DMS53 (cell line): ENCODE data around the gene CBARP.
"Not testable (repeated sequence)": the region's sequence is repeated elsewhere in the genome, so short reads cannot be mapped to it uniquely, and the experiment has no call there.

ENCODE experiments used
- DNase-seq: peaks from one replicate; lab custom pipeline; 2025; lab: John Stamatoyannopoulos, UW

The CBARP gene

DNA sequence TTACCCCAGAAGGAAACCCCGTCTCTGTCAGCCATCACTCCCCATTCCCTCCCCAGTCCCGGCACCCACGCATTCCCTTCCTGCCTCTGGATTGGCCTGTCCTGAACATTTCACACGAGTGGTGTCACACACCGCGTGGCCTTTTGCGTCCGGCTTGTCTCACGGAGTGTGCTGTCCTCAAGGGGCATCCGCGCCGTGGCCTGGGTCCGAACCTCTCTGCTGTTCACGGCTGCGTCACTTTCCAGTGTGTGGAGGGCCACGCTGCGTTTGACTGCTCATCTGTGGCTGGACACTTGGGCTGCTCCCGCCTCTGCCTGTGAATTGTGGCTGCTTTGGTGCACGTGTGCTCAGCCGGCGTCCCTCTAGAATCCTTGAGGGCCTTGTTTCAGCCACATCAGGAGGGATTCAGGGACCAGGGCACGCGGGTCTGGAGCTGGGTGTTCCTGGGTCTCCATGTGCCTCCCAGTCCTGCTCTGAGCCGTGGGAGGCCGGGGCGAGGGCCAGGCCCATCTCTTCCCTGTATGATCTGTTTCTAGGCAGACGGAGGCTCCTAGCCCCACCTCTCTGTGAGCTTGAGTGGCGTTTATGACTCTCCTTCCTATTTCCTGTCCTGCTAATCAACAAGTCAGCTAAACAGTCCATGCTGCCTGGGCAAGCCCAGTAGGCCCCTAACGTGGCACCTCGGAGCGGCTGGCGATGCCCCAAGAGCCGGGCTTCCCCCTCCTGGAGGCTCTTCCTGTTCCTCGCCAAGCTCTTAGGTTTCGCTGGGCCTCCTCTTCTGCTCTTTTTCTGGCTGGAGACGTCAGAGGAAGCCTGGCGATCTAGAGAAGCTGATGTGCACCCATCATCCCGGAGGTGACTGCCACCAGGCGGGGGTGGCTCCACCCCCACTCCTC is 24.2 kb downstream of the CBARP start:
- DNase-seq = no peak

DNA sequence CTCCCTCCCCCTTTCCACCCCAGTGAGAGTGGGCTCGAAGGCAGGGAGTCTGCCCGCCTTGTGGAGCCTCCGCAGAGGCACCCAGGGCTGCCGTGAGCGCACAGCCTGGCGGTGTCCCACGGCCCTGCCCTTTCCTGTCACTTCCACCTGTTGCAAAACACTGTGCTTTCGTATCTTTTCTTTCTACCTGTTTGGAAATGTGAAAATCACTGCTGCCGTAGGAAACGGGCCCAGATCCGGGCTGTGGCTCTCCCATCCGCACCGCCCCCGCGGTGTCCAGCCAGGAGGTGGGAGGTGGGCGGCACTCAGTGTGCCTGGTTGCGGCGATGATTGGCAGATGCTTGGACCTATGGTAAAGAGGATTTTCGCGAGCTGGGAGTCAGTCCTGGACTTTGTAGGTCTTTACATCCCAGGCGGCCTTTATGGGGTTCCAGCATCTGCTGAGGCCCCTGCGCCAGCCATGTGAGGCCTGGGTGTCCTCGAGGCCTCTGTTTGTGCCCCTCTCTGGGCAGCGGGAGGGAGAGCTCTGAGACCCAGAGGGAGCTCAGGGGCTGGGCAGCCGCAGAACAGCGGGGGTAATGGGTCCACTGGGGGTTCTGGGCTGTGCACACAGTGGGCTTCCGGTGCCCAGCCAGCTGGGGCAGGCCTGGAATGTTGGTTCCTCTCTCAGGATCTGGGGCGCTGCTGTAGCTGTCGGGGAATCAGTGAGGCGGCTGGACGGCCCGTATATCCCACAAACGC is 26.1 kb downstream of the CBARP start:
- DNase-seq = no peak

DNA sequence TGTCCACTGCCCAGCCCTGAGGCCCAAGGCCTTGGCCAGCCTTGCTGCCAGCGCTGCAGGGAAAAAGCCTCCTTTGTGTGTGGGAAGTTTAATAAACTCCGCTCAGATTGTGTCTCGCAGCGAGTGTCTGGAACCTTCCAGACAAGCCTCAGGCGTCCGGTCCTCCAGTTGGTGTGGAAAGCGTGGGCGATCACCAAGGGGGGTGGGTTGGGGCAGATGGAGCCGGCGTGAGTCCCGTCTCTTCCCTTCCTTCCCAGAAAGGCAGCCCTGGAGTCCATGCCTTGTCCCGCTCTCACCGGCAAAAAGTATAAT is 27.6 kb downstream of the CBARP start:
- no peak for DNase-seq

DNA sequence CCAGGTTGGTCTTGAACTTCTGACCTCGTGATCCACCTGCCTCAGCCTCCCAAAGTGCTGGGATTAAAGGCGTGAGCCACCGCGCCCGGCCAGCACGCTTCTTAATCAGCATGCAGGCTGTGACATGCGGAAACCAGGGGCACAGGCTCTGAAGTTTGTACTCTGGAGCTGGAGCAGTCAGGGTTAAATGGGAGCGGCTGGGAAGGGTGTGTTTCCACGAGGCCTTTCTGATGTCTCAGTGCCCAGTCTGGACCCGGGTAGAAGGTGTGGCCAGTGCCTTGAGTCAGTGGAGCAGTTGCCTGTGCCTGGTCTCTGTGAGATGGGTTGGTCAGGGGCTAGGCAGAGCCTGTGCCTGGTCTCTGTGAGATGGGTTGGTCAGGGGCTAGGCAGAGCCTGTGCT is 29.0 kb downstream of the CBARP start:
- DNase-seq = not testable (repeated sequence)

DNA sequence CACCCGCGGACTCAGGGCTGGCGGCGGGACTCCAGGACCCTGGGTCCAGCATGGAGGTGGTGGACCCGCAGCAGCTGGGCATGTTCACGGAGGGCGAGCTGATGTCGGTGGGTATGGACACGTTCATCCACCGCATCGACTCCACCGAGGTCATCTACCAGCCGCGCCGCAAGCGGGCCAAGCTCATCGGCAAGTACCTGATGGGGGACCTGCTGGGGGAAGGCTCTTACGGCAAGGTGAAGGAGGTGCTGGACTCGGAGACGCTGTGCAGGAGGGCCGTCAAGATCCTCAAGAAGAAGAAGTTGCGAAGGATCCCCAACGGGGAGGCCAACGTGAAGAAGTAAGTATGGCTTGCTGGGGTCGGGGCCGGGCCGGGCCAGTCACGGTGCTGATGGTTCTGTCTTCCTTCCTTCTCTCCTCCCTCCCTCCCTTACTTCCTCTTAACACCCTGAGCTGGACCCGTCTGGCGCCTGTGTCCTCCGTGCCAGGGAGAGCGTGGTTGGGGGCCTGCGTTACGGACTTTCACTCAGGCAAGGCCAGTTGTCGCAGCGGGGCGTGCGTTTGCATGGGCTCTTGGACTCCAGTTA is 30.8 kb downstream of the CBARP start:
- peak; percentile 33 for DNase-seq

DNA sequence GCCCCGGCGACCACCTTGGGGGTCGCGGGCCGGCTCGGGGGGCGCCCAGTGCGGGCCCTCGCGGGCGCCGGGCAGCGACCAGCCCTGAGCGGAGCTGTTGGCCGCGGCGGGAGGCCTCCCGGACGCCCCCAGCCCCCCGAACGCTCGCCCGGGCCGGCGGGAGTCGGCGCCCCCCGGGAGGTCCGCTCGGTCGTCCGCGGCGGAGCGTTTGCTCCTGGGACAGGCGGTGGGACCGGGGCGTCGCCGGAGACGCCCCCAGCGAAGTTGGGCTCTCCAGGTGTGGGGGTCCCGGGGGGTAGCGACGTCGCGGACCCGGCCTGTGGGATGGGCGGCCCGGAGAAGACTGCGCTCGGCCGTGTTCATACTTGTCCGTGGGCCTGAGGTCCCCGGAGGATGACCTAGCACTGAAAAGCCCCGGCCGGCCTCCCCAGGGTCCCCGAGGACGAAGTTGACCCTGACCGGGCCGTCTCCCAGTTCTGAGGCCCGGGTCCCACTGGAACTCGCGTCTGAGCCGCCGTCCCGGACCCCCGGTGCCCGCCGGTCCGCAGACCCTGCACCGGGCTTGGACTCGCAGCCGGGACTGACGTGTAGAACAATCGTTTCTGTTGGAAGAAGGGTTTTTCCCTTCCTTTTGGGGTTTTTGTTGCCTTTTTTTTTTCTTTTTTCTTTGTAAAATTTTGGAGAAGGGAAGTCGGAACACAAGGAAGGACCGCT is 31.5 kb downstream of the CBARP start:
- no peak for DNase-seq

DNA sequence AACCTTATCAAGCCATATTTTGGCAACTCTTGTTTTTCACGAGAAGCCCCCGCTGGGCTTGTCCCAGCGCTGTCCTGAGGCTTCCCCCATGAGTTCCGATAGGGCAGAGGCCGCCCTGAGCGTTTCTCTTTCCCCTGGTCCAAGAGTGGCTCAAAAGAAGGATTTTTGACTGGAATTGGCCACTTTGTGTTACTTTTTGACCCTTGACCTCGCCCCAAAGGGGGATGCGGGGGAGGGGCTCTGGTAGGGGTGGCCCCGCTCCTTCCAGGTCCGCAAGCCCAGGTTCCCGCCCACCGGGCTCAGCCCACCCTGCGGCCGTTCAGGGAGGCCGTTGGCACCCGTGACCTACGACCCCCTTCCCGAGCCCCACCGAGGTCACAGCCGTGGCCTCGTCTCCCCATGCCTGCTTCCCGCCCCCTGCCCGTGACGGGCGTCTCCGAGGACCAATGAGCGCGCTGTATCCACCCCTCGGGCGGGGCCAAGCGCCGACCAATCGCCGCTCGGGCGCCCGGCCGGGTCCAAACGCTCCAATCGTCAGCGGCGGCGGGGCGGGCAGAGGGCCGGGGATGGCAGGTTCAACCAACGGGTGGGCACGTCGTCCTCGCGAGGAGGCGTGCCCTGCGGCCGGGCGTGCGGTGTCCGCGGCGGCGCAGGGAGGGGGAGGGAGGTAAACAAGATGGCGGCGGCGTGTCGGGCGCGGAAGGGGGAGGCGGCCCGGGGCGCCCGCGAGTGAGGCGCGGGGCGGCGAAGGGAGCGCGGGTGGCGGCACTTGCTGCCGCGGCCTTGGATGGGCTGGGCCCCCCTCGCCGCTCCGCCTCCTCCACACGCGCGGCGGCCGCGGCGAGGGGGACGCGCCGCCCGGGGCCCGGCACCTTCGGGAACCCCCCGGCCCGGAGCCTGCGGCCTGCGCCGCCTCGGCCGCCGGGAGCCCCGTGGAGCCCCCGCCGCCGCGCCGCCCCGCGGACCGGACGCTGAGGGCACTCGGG is 32.4 kb downstream of the CBARP start, which contains the start of gene STK11:
Gene STK11 (plus strand): TSS at position 665 of the 986 bp plus-strand sequence. CDS start 1,136 bp downstream, outside the sequence.
- DNase-seq = peak; percentile 97

DNA sequence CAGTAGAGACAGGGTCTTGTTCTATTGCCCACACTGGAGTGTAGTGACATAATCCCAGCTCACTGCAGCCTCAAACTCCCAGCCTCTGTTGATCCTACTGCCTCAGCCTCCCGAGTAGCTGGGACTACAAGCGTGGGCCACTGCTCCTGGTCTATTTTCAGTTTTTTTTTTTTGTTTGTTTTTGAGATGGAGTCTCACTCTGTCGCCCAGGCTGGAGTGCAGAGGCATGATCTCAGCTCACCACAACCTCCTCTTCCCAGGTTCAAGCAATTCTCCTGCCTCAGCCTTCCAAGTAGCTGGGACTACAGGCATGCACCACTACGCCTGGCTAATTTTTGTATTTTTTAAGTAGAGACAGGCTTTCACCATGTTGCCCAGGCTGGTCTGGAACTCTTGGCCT is 37.2 kb downstream of the CBARP start:
- not testable (repeated sequence) for DNase-seq

DNA sequence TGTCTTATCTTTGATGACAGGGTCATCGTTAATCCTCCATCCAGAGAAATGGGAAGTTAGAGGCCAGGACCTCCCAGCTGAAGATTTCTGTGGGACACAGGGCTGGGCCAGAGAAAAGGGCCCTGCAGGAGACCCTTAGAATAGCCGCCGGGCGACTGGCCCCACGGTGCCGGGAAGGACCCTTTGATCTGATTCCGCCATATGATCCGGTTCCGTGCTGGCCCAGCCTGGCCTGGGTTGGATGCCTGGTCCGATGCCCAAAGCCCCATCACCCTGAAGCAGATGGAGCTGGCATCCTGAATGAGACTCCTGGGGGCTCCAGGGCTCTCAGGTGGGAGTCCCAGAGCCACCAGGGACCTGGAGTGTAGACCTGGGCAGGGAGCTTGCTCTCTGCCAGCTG is 38.3 kb downstream of the CBARP start:
- DNase-seq = no peak

DNA sequence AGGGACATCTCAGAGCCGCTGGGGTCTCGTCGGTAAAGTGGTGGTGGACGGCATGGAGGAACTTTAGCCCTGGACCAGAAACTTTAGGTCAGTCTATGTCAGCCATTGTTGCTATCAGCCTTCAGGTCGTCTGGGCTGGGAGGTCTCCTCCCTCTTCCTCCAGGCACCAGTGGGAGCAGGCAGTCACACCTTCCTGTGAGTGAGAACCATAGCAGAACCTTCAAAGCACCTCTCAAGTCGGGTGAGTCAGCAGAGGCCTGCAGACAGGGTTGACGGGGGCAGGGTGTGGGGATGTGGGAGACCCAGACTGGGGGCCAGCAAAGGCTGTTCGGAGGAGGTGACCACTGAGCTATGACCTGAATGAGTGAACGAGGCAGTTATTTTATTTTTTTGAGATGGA is 48.4 kb downstream of the CBARP start:
- peak; percentile 61 for DNase-seq

DNA sequence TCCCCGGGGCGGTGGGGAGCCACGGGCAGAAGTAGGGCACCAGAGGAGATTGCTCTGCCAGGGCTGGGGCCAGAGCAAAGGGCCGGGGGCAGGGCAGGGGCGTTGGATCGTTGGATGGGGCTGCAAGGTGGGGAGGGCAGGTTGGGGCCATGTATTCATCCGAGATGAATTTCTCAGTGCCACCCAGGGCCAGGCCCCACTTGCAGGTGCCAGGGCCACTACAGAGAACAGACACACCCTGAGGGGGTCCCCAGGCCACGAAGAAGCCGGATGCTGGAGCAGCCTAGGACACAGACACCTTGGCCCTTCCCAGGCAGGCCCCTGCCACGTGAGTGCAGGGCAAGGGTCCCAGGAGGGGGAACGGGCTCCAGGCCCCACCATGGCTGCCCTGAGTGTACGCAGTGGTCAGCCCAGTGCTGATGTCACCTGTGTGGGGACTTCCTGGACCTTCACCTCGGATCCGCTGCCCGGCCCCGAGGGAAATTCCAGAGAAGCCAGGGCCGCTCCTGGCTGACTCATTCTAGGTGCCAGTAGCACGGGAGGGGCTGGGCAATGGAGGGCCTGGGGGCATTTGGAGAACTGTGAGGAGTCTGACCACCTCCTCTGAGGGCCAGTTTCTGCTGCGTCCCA is 54.1 kb downstream of the CBARP start:
- peak; percentile 63 for DNase-seq

DNA sequence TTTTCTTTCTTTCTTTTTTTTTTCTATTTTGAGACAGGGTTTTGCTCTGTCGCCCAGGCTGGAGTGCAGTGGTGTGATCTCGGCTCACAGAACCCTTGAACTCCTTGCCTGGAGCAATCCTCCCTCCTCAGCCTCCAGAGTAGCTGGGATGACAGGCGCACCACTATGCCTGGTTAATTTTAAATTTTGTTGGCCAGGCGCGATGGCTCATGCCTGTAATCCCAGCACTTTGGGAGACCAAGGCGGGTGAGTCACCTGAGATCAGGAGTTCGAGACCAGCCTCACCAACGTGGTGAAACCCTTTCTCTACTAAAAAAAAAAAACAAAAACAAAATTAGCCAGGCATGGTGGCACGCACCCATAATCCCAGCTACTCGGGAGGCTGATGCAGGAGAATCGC is 55.1 kb downstream of the CBARP start:
- no peak for DNase-seq

DNA sequence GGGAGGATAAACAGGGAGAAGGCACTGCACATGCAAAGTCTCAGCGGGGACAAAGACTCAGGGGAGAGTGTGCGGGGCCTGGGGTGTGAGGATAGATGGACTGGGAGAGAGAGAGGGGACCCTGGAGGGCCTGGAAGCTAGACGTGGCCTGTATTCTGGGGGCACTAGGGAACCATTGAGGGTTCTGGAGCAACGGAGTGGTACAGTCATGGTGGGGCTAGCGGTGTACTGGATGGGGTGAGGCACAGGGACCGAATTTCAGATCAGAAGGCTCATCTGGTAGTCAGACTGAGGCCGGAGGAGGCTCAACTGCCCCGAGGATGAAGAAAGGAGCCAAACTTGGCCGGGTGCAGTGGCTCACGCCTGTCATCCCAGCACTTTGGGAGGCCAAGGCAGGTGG is 55.7 kb downstream of the CBARP start:
- DNase-seq = no peak

DNA sequence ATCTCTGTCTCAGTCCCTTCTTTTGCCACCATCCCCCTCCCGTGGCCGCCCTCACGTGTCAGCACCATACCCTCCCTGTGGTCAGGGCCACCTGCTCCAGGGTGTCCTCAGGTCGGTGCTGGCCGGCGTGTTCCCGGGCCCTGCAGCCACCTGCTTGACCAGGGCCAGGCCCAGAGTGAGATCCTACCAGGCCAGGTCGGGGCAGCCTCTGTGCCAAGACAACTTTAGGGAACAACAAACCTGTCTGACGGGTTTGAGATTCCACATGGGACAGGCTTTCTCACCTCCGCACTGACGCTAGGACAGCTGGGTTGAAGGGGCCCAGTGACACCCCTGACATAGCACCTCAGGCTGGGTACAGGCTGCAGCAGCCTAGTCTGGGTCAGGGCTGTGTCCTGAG is 56.2 kb downstream of the CBARP start:
- DNase-seq = peak; percentile 90
